ENCODE measurements around the gene GBX1.

DNA sequence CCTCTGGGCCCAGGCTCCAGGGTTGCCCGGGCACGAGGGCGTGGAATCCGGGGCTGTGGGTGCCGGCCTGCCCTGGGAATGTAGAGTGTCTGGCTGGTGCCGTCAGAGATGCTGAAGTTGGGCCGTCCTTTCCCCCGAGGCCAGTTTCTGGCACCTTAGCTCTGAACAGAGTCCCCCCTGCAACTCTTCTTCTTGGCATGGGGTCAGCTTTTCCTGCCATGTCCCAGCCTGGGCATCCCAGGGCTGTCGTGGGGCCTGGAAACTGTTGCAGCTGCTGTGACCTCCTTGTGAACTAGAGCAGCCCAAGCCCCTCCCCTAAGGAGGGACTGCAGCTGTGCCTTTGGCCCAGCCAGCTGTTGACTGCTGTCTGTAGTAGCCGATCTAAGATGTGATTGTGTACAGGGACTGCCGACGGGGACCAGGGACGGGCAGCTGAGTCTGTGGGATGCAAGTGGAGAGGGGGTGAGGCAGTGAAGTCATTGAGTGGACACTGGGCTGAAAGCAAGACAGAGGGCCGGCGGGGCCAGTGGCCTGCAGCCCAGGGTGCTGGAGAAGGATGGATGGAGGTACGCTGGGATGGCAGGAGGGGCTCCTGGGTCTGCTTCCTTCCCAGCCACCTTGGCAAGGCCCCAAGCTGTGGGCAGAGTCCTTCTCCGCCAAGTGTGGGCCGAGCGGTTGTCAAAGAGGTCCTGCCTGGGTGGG lies 35.8 kb downstream of the GBX1 start:
- TF ChIP-seq, protein P1, sequence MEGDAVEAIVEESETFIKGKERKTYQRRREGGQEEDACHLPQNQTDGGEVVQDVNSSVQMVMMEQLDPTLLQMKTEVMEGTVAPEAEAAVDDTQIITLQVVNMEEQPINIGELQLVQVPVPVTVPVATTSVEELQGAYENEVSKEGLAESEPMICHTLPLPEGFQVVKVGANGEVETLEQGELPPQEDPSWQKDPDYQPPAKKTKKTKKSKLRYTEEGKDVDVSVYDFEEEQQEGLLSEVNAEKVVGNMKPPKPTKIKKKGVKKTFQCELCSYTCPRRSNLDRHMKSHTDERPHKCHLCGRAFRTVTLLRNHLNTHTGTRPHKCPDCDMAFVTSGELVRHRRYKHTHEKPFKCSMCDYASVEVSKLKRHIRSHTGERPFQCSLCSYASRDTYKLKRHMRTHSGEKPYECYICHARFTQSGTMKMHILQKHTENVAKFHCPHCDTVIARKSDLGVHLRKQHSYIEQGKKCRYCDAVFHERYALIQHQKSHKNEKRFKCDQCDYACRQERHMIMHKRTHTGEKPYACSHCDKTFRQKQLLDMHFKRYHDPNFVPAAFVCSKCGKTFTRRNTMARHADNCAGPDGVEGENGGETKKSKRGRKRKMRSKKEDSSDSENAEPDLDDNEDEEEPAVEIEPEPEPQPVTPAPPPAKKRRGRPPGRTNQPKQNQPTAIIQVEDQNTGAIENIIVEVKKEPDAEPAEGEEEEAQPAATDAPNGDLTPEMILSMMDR (IDR thresholded peaks at IDR 0.05) = no peak
- no peak for TF ChIP-seq ZFX (IDR thresholded peaks at IDR 0.05; ENCODE audit: borderline replicate concordance)
